OCI-LY7 (cell line): ENCODE measurements around the gene OCRL. TPM values are rescaled to one million over a fixed set of nuclear protein-coding genes. Genes with fewer than 3 reads are reported as not detected.
A peak's percentile ranks its signal among the peaks of the same experiment; 100 is the strongest.

ENCODE experiments used
- BruUV-seq: library from RNA; stranded (reverse); fragments of 400-500 nt; replicated peaks from 2 replicates; lab custom pipeline; 2021; lab: Mats Ljungman, UMichigan
- CTCF ChIA-PET: fragments of 300-600 bp; sonication (Branson Sonifier 250); formaldehyde crosslinking; loops from one replicate; lab custom pipeline; 2022; ENCODE audit warnings: antibody characterized with exemption; ENCODE audit not compliant: unreplicated experiment; lab: Charles Lee
- POLR2A ChIA-PET: fragments of 300-600 bp; sonication (Branson Sonifier 250); formaldehyde crosslinking; loops from one replicate; lab custom pipeline; 2022; ENCODE audit warnings: antibody characterized with exemption; lab: Charles Lee
- DNase-seq: peaks from one replicate; pipeline ENCODE4 v3.0.0-alpha.2; 2015; ENCODE audit warnings: low spot score
- H2AFZ ChIP-seq: fragments of 200-600 bp; sonication (generic), shearing (Covaris generic); 2 replicates; pipeline ENCODE4 v1.6.1; 2014; ENCODE audit warnings: mild to moderate bottlenecking, antibody characterized with exemption, low read length, moderate library complexity
- H3K27ac ChIP-seq: fragments of 200-600 bp; sonication (generic); 2 replicates; pipeline ENCODE4 v1.5.1; 2014; ENCODE audit warnings: mixed run types, low read depth, mild to moderate bottlenecking, moderate library complexity, low read length, inconsistent platforms; ENCODE audit not compliant: poor library complexity, severe bottlenecking
- H3K36me3 ChIP-seq: fragments of 200-600 bp; sonication (generic); 2 replicates; pipeline ENCODE4 v1.6.1; 2014; ENCODE audit warnings: mild to moderate bottlenecking, antibody characterized with exemption, low read length, moderate library complexity, mixed read lengths; ENCODE audit not compliant: insufficient read depth
- H3K4me1 ChIP-seq: fragments of 200-600 bp; sonication (generic); 2 replicates; pipeline ENCODE4 v1.5.1; 2014; ENCODE audit warnings: mild to moderate bottlenecking, low read length; ENCODE audit not compliant: insufficient read depth, poor library complexity, severe bottlenecking
- H3K4me2 ChIP-seq: fragments of 200-600 bp; sonication (generic); 2 replicates; pipeline ENCODE4 v1.6.1; 2014; ENCODE audit warnings: mild to moderate bottlenecking, low read length
- H3K4me3 ChIP-seq: fragments of 200-600 bp; sonication (generic); 2 replicates; pipeline ENCODE4 v1.5.1; 2014; ENCODE audit warnings: mild to moderate bottlenecking, low read depth, low read length; ENCODE audit not compliant: poor library complexity, severe bottlenecking
- H3K79me2 ChIP-seq: fragments of 200-600 bp; sonication (generic); 2 replicates; pipeline ENCODE4 v1.6.1; 2016; ENCODE audit warnings: low read depth, mild to moderate bottlenecking, low read length, moderate library complexity, mixed read lengths; ENCODE audit not compliant: insufficient read depth
- H3K9me2 ChIP-seq: fragments of 200-600 bp; sonication (generic); 2 replicates; pipeline ENCODE4 v1.6.1; 2016; ENCODE audit warnings: mild to moderate bottlenecking, low read length, mixed read lengths; ENCODE audit not compliant: insufficient read depth
- H3K9me3 ChIP-seq: fragments of 200-600 bp; sonication (generic); 2 replicates; pipeline ENCODE4 v1.6.1; 2014; ENCODE audit warnings: mild to moderate bottlenecking, mixed run types, low read length, mixed read lengths
- H4K20me1 ChIP-seq: fragments of 200-600 bp; sonication (generic); 2 replicates; pipeline ENCODE4 v1.6.1; 2014; ENCODE audit warnings: mild to moderate bottlenecking, antibody characterized with exemption, low read length, moderate library complexity, mixed read lengths; ENCODE audit not compliant: insufficient read depth
- EZH2phosphoT487 ChIP-seq: fragments of 200-600 bp; sonication (generic); IDR thresholded peaks from 2 replicates; pipeline ENCODE4 v1.6.1; 2018; ENCODE audit warnings: low read depth, borderline replicate concordance, mild to moderate bottlenecking, mixed run types, antibody characterized with exemption, low read length, moderate library complexity, mixed read lengths
- intact Hi-C: fragments of 100-400 bp; cut with micrococcal nuclease; formaldehyde crosslinking; loops from one replicate; pipeline ENCODE4 v1.10.0; 2022; ENCODE audit not compliant: unreplicated experiment
- total RNA-seq, 2 experiments: library from RNA; depleted of rRNA in 1 of 2; stranded (reverse); fragments of >200 nt in 1 of 2; shearing (Covaris generic) in 1 of 2; gene quantifications; 2 replicates each; pipeline ENCODE4 v1.2.3, GENCODE V29; 2014 to 2022
- TF ChIP-seq, protein P1 (sequence below): fragments of 200-600 bp; sonication (generic); conservative IDR thresholded peaks from 2 replicates; pipeline ENCODE4 v1.5.1; 2014; ENCODE audit warnings: mild to moderate bottlenecking, antibody characterized with exemption, low read length, moderate library complexity, mixed read lengths

OCRL gene
- total RNA-seq, 2 experiments from 2014 or later, result 3.1 to 6.7 TPM

DNA sequence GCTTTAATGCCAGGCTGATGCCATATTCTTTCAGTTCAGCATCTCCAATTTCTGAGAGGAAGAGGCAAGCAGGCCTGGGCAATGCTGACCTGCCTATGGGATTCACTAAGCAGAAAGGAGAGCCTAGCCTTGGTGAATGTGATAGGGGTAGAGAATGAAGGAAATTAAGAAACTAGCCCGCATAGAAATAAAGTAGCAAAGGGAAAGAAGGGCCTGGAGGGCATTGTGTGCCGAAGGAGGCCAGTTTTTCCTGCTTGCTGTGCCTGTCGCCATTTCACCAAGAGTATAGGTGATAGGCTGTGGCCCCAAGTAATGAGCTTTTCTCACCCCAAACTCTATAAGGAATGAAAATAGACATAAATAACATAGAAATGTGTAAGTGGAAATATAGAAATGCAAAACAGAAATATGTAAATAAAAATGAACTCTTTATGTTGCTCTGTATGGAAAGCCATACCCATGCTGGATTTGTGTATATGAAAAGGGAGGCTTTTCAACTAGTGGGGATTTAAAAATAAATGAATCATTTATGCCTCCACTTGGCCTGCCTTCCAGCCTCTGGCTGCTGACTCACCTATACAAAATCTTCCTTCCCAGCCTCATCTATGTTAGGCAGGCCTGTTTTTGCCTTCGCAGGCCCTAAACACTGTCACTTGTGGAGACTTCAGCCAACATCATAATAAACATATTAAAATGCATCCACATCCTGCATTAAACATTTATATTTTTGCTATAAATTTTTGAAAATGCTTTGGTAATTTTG is 5.1 kb upstream of the OCRL start:
- Histone ChIP-seq H3K79me2 (no peaks in the 10 kb centered on the region), H3K4me1 (no peaks in the 10 kb centered on the region), H4K20me1 (no peaks in the 10 kb centered on the region), H3K4me3 (no peak overlapping the region), H3K36me3 (no peaks in the 10 kb centered on the region), H2AFZ (no peak overlapping the region), H3K9me3 (no peaks in the 10 kb centered on the region), H3K9me2 (no peaks in the 10 kb centered on the region), H3K4me2 (no peak overlapping the region), H3K27ac (no peak overlapping the region)
- intact Hi-C loops, result no loop called here
- TF ChIP-seq, protein P1, sequence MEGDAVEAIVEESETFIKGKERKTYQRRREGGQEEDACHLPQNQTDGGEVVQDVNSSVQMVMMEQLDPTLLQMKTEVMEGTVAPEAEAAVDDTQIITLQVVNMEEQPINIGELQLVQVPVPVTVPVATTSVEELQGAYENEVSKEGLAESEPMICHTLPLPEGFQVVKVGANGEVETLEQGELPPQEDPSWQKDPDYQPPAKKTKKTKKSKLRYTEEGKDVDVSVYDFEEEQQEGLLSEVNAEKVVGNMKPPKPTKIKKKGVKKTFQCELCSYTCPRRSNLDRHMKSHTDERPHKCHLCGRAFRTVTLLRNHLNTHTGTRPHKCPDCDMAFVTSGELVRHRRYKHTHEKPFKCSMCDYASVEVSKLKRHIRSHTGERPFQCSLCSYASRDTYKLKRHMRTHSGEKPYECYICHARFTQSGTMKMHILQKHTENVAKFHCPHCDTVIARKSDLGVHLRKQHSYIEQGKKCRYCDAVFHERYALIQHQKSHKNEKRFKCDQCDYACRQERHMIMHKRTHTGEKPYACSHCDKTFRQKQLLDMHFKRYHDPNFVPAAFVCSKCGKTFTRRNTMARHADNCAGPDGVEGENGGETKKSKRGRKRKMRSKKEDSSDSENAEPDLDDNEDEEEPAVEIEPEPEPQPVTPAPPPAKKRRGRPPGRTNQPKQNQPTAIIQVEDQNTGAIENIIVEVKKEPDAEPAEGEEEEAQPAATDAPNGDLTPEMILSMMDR, result no peak
- TF ChIP-seq EZH2phosphoT487, result no peak
- no peak for DNase-seq
- ChIA-PET POLR2A (no interaction called here), CTCF (no interaction called here)
- BruUV-seq, result no TSS peak

DNA sequence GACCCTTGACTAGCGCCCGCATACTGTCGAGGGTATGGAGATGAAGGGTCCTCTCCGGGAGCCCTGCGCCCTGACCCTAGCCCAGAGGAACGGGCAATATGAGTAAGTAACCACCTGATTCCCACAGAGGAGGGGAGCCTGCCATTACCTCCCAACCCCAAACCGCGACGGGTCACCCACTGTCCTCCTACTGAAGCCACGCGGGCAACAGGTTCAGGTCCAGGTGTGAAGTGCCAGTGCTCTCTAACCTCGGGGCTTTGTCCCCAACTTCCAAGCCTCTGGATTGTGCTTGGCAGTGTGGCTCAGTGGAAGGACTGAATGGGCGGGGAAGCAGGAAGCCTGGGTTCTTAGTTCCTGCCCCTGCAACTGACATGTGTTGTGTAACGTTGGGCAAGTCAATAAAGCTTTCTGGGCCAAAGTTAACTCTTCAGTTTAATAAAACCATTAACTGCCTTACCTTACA is 694 bp downstream of the OCRL start:
- Histone ChIP-seq H3K9me3 (no peaks in the 10 kb centered on the region), H3K79me2 (no peaks in the 10 kb centered on the region), H3K36me3 (no peaks in the 10 kb centered on the region), H3K4me1 (peaks cover 6% of the 10 kb centered on the region), H3K4me2 (peak overlapping the region; percentile 72), H2AFZ (peak overlapping the region; percentile 5; the same call in 1 of the 2 replicates), H4K20me1 (no peaks in the 10 kb centered on the region), H3K9me2 (no peaks in the 10 kb centered on the region), H3K4me3 (peak overlapping the region; percentile 83), H3K27ac (no peak overlapping the region)
- DNase-seq, result peak; percentile 12
- TF ChIP-seq, protein P1, result no peak
- no peak for TF ChIP-seq EZH2phosphoT487
- POLR2A ChIA-PET, result no interaction called here
- intact Hi-C loops, result no loop called here
- CTCF ChIA-PET, result no interaction called here
- BruUV-seq, result no TSS peak

DNA sequence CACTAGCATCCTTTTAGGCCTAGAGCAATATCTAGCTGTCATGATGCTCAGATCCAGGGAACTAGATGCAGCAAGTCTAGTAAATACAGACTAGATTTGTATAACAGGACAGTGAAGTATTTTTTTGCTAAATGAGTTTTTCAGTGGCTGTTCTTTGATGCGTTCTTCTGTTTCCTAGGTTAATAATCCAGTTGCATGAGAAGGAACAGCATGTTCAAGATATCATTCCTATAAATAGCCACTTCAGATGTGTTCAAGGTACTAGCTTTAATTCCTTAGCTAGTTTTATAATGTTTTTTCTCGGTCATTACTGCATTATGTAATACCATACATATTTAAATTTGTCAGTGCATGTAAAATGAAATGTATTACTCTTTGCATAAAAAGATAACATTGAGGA is 4.7 kb downstream of the OCRL start:
- no peaks in the 10 kb centered on the region for H3K79me2 ChIP-seq
- H3K4me3 ChIP-seq, result no peak overlapping the region
- no peak overlapping the region for H2AFZ ChIP-seq
- H3K9me3 ChIP-seq, result no peaks in the 10 kb centered on the region
- H4K20me1 ChIP-seq, result no peaks in the 10 kb centered on the region
- CTCF ChIA-PET, result interaction anchor here (0.8 kb wide), 1 partner anchor 13 kb away, joined by 3 read pairs; no protein-coding TSS in a partner anchor
- H3K4me1 ChIP-seq, result peaks cover 6% of the 10 kb centered on the region
- DNase-seq, result no peak
- intact Hi-C loops, result no loop called here
- no peak for TF ChIP-seq EZH2phosphoT487
- POLR2A ChIA-PET, result no interaction called here
- no peak overlapping the region for H3K4me2 ChIP-seq
- H3K9me2 ChIP-seq, result no peaks in the 10 kb centered on the region
- no TSS peak for BruUV-seq
- H3K36me3 ChIP-seq, result no peaks in the 10 kb centered on the region
- no peak overlapping the region for H3K27ac ChIP-seq
